ENCODE measurements around the gene CD37.
"Not testable (repeated sequence)": the region's sequence is repeated elsewhere in the genome, so short reads cannot be mapped to it uniquely, and the experiment has no call there.

The CD37 gene

GRCh38 chr19:49331616-49332055 lies 3.6 kb upstream of the CD37 start:
- DNase-seq, result peak; percentile 85

- not testable (repeated sequence) for DNase-seq
These were observed 2.4 kb upstream of the CD37 start for GRCh38 chr19:49332691-49333417.

- DNase-seq, result peak; percentile 47
These were observed 1.8 kb upstream of the CD37 start for GRCh38 chr19:49333418-49333805.

GRCh38 chr19:49333811-49334288 lies 1.4 kb upstream of the CD37 start:
- peak; percentile 54 for DNase-seq

GRCh38 chr19:49335784-49336481 lies 727 bp downstream of the CD37 start:
- DNase-seq, result peak; percentile 78

- no peak for DNase-seq
These were observed 1.5 kb downstream of the CD37 start for GRCh38 chr19:49336482-49337266.

GRCh38 chr19:49337267-49338022 lies 2.2 kb downstream of the CD37 start:
- no peak for DNase-seq

GRCh38 chr19:49338023-49338677 lies 2.9 kb downstream of the CD37 start:
- no peak for DNase-seq

- DNase-seq, result no peak
These were observed 3.6 kb downstream of the CD37 start for GRCh38 chr19:49338691-49339300.

- no peak for DNase-seq
These were observed 4.3 kb downstream of the CD37 start for GRCh38 chr19:49339301-49340068.

- DNase-seq, result no peak
These were observed 5.1 kb downstream of the CD37 start for GRCh38 chr19:49340069-49340864.

- DNase-seq, result no peak
These were observed 5.9 kb downstream of the CD37 start for GRCh38 chr19:49340865-49341718.

GRCh38 chr19:49342291-49342721 lies 7.1 kb downstream of the CD37 start:
- DNase-seq, result no peak

GRCh38 chr19:49343123-49343522 lies 7.9 kb downstream of the CD37 start:
- DNase-seq, result no peak

- no peak for DNase-seq
These were observed 9.6 kb downstream of the CD37 start for GRCh38 chr19:49344505-49345423.

- no peak for DNase-seq
These were observed 12.0 kb downstream of the CD37 start for GRCh38 chr19:49347191-49347590.

GRCh38 chr19:49347835-49348234 lies 12.6 kb downstream of the CD37 start:
- peak; percentile 46 for DNase-seq

Data from inflammatory macrophage treated with lipopolysaccharide for 4 hours (primary cell).